A549 (cell line): Measurements from ENCODE around the gene UBE2O. TPM values are rescaled to one million over a fixed set of nuclear protein-coding genes. Genes with fewer than 3 reads are reported as not detected.

ENCODE experiments used
- ATAC-seq, 2 experiments: fragments of 200-7000 bp in 1 of 2; fragments of >200 bp in 1 of 2; cut with Nextera tagmentation in 1 of 2; cut with Tn5 transposase in 1 of 2; 3 replicates each; pipeline versions ENCODE4 v1.8.0 to v1.9.1; 2018 to 2020; ENCODE audit warnings: mild to moderate bottlenecking in 1 of 2, moderate library complexity in 1 of 2
- CTCF ChIA-PET: fragments of 300-600 bp; sonication (Branson Sonifier 250); formaldehyde crosslinking; extraction: SDS; loops from one replicate; lab custom pipeline; 2021; ENCODE audit warnings: antibody characterized with exemption, inconsistent platforms; lab: Yijun Ruan, JAX
- POLR2A ChIA-PET: fragments of 350-600 bp; formaldehyde crosslinking; extraction: SDS; loops from one replicate; lab custom pipeline; 2021; ENCODE audit warnings: antibody characterized with exemption, inconsistent platforms; lab: Yijun Ruan, JAX
- DNase-seq, 2 experiments: peaks; one replicate each; pipeline versions ENCODE4 v3.0.0 to v3.0.0-alpha.2; 2011 to 2016; ENCODE audit warnings: low read depth in 1 of 2, low spot score in 1 of 2
- FAIRE-seq: peaks from 2 replicates; lab custom pipeline; 2011; peaks lifted over from hg19 to GRCh38; lab: Jason Lieb, UNC
- H3K27ac ChIP-seq, 2 experiments: fragments of >200 bp; sonication (Bioruptor Twin); formaldehyde crosslinking; 3 replicates each; pipeline ENCODE4 v1.5.1; 2016 to 2017
- H3K4me1 ChIP-seq: fragments of >200 bp; sonication (Bioruptor Twin); formaldehyde crosslinking; 3 replicates; pipeline ENCODE4 v1.6.1; 2016
- H3K4me2 ChIP-seq: fragments of >200 bp; sonication (Bioruptor Twin); formaldehyde crosslinking; 3 replicates; pipeline ENCODE4 v1.6.1; 2016
- H3K4me3 ChIP-seq: fragments of >200 bp; sonication (Bioruptor Twin); formaldehyde crosslinking; 3 replicates; pipeline ENCODE4 v1.5.1; 2016
- H3K9me3 ChIP-seq: fragments of >200 bp; sonication (Bioruptor Twin); formaldehyde crosslinking; 3 replicates; pipeline ENCODE4 v1.6.1; 2016
- ATOH8 ChIP-seq: fragments of 250-450 bp; sonication (Bioruptor Pico); IDR thresholded peaks from 2 replicates; pipeline ENCODE4 v1.5.0; 2020; ENCODE audit warnings: low read depth, mild to moderate bottlenecking, moderate library complexity
- BHLHE40 ChIP-seq: IDR thresholded peaks from 2 replicates; pipeline ENCODE4 v1.6.1; 2012; ENCODE audit warnings: low read depth, low read length, inconsistent platforms
- CBX2 ChIP-seq: fragments of 200-600 bp; sonication (generic); IDR thresholded peaks from 2 replicates; pipeline ENCODE4 v1.6.1; 2016; ENCODE audit warnings: low read depth, mild to moderate bottlenecking, borderline replicate concordance
- CBX8 ChIP-seq: fragments of 200-600 bp; sonication (generic); IDR thresholded peaks from 2 replicates; pipeline ENCODE4 v1.6.1; 2016
- EHF ChIP-seq: fragments of 250-450 bp; sonication (Bioruptor Pico); IDR thresholded peaks from 2 replicates; pipeline ENCODE4 v1.5.0; 2020; ENCODE audit warnings: mild to moderate bottlenecking
- FOSB ChIP-seq: fragments of 250-450 bp; sonication (Bioruptor Pico); IDR thresholded peaks from 2 replicates; pipeline ENCODE4 v1.5.0; 2020; ENCODE audit warnings: mild to moderate bottlenecking, moderate library complexity
- FOSL2 ChIP-seq, 2 experiments: fragments of 450-650 bp in 1 of 2; fragments of >200 bp in 1 of 2; sonication (Bioruptor Twin) in 1 of 2; formaldehyde crosslinking; IDR thresholded peaks; 2 replicates each; pipeline versions ENCODE4 v1.5.0 to v1.6.1; 2016 to 2020; ENCODE audit warnings: mild to moderate bottlenecking in 1 of 2, moderate library complexity in 1 of 2
- FOXS1 ChIP-seq: fragments of 250-450 bp; sonication (Bioruptor Pico); IDR thresholded peaks from 2 replicates; pipeline ENCODE4 v1.5.0; 2020; ENCODE audit warnings: mild to moderate bottlenecking, moderate library complexity
- HDAC2 ChIP-seq: fragments of 200-600 bp; sonication (generic); IDR thresholded peaks from 2 replicates; pipeline ENCODE4 v1.6.1; 2016
- HMGXB4 ChIP-seq: fragments of 250-450 bp; sonication (Bioruptor Pico); IDR thresholded peaks from 2 replicates; pipeline ENCODE4 v1.5.0; 2021; ENCODE audit warnings: mild to moderate bottlenecking, moderate library complexity, borderline replicate concordance
- HOXA7 ChIP-seq: fragments of 250-450 bp; sonication (Bioruptor Pico); IDR thresholded peaks from 2 replicates; pipeline ENCODE4 v1.5.0; 2020; ENCODE audit warnings: mild to moderate bottlenecking, moderate library complexity
- HOXB13 ChIP-seq: fragments of 250-450 bp; sonication (Bioruptor Pico); IDR thresholded peaks from 2 replicates; pipeline ENCODE4 v1.5.0; 2020; ENCODE audit warnings: low read depth, mild to moderate bottlenecking, moderate library complexity
- HOXB5 ChIP-seq: fragments of 250-450 bp; sonication (Bioruptor Pico); IDR thresholded peaks from 2 replicates; pipeline ENCODE4 v1.5.0; 2020; ENCODE audit warnings: mild to moderate bottlenecking, moderate library complexity
- JUN ChIP-seq, 2 experiments: fragments of >200 bp; sonication (Bioruptor Twin); formaldehyde crosslinking; IDR thresholded peaks; 2 replicates in 1 of 2; 3 replicates in 1 of 2; pipeline ENCODE4 v1.6.1; 2016 to 2017
- JUNB ChIP-seq: fragments of >200 bp; sonication (Bioruptor Twin); formaldehyde crosslinking; IDR thresholded peaks from 2 replicates; pipeline ENCODE4 v1.6.1; 2016
- MAX ChIP-seq: IDR thresholded peaks from 2 replicates; pipeline ENCODE4 v1.6.1; 2012
- MYC ChIP-seq: IDR thresholded peaks from 2 replicates; pipeline ENCODE4 v1.6.1; 2012; ENCODE audit warnings: mild to moderate bottlenecking, inconsistent platforms, low read length, improper control_type of control experiment, borderline replicate concordance
- NPAS2 ChIP-seq: fragments of 250-450 bp; sonication (Bioruptor Pico); IDR thresholded peaks from 2 replicates; pipeline ENCODE4 v1.8.0; 2022; ENCODE audit warnings: mild to moderate bottlenecking, moderate library complexity, borderline replicate concordance
- RAD21 ChIP-seq, 2 experiments: fragments of >200 bp in 1 of 2; sonication (Bioruptor Twin) in 1 of 2; formaldehyde crosslinking in 1 of 2; IDR thresholded peaks in 1 of 2; conservative IDR thresholded peaks in 1 of 2; 2 replicates in 1 of 2; 3 replicates in 1 of 2; pipeline ENCODE4 v1.6.1; 2012 to 2018; ENCODE audit warnings: inconsistent platforms in 1 of 2
- SMC3 ChIP-seq: fragments of >200 bp; sonication (Bioruptor Twin); formaldehyde crosslinking; IDR thresholded peaks from 3 replicates; pipeline ENCODE4 v1.6.1; 2018; ENCODE audit warnings: inconsistent platforms
- TFCP2L1 ChIP-seq: fragments of 250-450 bp; sonication (Bioruptor Pico); IDR thresholded peaks from 2 replicates; pipeline ENCODE4 v1.5.0; 2021; ENCODE audit warnings: mild to moderate bottlenecking
- TP53 ChIP-seq: fragments of 250-450 bp; sonication (Bioruptor Pico); IDR thresholded peaks from 2 replicates; pipeline ENCODE4 v1.5.0; 2021; ENCODE audit warnings: mild to moderate bottlenecking, moderate library complexity
- USF2 ChIP-seq: fragments of 450-650 bp; IDR thresholded peaks from 2 replicates; pipeline ENCODE4 v1.6.1; 2014; ENCODE audit warnings: antibody characterized with exemption
- ZC3H11A ChIP-seq: fragments of 450-650 bp; IDR thresholded peaks from 2 replicates; pipeline ENCODE4 v1.6.1; 2014; ENCODE audit warnings: antibody characterized with exemption, mild to moderate bottlenecking
- ZSCAN20 ChIP-seq: fragments of 250-450 bp; sonication (Bioruptor Pico); IDR thresholded peaks from 2 replicates; pipeline ENCODE4 v1.8.0; 2022; ENCODE audit warnings: mild to moderate bottlenecking, moderate library complexity
- WGBS: methylation state at CpG from one replicate; pipeline ENCODE4 v1.1.6; 2017; ENCODE audit errors: missing lambda C conversion rate; 5-methylcytosine and 5-hydroxymethylcytosine counted together
- polyA plus RNA-seq, 4 experiments: library from polyadenylated mRNA; depleted of rRNA in 3 of 4; stranded (reverse); fragments of >200 nt; fragmentation: RNase III in 1 of 4; extraction: RNeasy Plus Mini Kit Qiagen cat#74134 plus additional on column Dnase treatment in 1 of 4; gene quantifications; 2 replicates in 3 of 4; 3 replicates in 1 of 4; pipeline ENCODE4 v1.2.3, GENCODE V29; 2011 to 2017
- TF ChIP-seq, protein P1 (sequence below): fragments of >200 bp; sonication (Bioruptor Twin); formaldehyde crosslinking; IDR thresholded peaks from 3 replicates; pipeline ENCODE4 v1.5.1; 2016
- TF ChIP-seq, protein P2 (sequence below): IDR thresholded peaks from 2 replicates; pipeline ENCODE4 v1.6.1; 2012; ENCODE audit warnings: low read depth, borderline replicate concordance

UBE2O gene
- polyA plus RNA-seq, 2 of the 4 experiments (the other 2 are of a cell fraction) = 22.0 to 25.7 TPM

DNA sequence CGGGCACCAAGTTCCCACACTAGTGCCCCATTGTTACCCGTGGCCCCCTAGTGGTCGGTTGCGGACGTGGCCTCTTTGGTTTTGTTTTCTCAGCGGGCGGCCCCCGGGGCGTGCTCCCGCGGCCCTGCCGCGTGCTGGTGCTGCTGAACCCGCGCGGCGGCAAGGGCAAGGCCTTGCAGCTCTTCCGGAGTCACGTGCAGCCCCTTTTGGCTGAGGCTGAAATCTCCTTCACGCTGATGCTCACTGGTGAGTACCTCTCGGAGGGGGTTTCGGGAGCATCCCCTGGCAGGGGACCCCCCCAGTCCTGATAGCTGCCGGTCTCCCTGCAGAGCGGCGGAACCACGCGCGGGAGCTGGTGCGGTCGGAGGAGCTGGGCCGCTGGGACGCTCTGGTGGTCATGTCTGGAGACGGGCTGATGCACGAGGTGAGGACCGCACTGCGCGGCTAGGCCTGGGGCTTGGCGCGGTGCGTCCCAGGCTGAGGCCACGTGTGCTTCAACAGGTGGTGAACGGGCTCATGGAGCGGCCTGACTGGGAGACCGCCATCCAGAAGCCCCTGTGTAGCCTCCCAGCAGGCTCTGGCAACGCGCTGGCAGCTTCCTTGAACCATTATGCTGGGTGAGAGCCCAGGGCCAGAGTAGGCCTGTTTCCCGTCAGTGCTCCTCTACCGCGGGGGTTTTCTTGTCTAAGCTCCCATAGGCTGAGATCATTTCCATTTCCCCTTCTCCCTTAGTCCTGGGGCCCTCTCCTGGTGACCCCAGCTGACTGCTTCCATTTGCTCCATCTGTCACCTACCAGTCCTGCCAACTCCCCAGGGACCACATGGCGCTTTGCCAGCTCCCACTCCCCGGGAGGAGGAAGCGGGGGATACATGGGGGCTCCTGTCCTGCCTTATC is 66.8 kb downstream of the UBE2O start:
- no peak for TF ChIP-seq HDAC2
- TF ChIP-seq JUN (IDR thresholded peaks at IDR 0.05) = peak in 1 of 2 experiments; percentile 17; a peak in 1 of 5 replicates
- TF ChIP-seq HOXB13 (CRISPR knock-in tag) = peak; percentile 66; the same call in 1 of the 2 replicates
- peak; percentile 85 for TF ChIP-seq NPAS2 (CRISPR knock-in tag)
- peak; percentile 96 for TF ChIP-seq ATOH8 (CRISPR knock-in tag)
- TF ChIP-seq FOXS1 (CRISPR knock-in tag) = peak; percentile 82
- TF ChIP-seq CBX8 = no peak
- peak; percentile 71 for TF ChIP-seq USF2
- TF ChIP-seq, protein P1, sequence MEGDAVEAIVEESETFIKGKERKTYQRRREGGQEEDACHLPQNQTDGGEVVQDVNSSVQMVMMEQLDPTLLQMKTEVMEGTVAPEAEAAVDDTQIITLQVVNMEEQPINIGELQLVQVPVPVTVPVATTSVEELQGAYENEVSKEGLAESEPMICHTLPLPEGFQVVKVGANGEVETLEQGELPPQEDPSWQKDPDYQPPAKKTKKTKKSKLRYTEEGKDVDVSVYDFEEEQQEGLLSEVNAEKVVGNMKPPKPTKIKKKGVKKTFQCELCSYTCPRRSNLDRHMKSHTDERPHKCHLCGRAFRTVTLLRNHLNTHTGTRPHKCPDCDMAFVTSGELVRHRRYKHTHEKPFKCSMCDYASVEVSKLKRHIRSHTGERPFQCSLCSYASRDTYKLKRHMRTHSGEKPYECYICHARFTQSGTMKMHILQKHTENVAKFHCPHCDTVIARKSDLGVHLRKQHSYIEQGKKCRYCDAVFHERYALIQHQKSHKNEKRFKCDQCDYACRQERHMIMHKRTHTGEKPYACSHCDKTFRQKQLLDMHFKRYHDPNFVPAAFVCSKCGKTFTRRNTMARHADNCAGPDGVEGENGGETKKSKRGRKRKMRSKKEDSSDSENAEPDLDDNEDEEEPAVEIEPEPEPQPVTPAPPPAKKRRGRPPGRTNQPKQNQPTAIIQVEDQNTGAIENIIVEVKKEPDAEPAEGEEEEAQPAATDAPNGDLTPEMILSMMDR = peak; percentile 87
- TF ChIP-seq ZSCAN20 (CRISPR knock-in tag) = no peak
- peak; percentile 66 for TF ChIP-seq SMC3
- peak; percentile 79 for TF ChIP-seq EHF (CRISPR knock-in tag)
- peak; percentile 71; the same call in 1 of the 2 replicates for TF ChIP-seq MYC
- TF ChIP-seq JUNB = 0 out of 2 replicates have a peak, but pooled peaks have one; percentile 15
- peak; percentile 67; the same call in 1 of the 2 replicates for TF ChIP-seq TP53 (CRISPR knock-in tag)
- no peak for TF ChIP-seq HMGXB4 (CRISPR knock-in tag)
- TF ChIP-seq FOSL2 (IDR thresholded peaks at IDR 0.05) = no peak
- TF ChIP-seq FOSL2 (CRISPR knock-in tag; IDR thresholded peaks at IDR 0.05) = 0 out of 2 replicates have a peak, but pooled peaks have one; percentile 8
- TF ChIP-seq, protein P2, sequence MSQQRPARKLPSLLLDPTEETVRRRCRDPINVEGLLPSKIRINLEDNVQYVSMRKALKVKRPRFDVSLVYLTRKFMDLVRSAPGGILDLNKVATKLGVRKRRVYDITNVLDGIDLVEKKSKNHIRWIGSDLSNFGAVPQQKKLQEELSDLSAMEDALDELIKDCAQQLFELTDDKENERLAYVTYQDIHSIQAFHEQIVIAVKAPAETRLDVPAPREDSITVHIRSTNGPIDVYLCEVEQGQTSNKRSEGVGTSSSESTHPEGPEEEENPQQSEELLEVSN = peak; percentile 93
- no peak; the same call in 1 of the 2 replicates for TF ChIP-seq FOSB
- TF ChIP-seq HOXB5 (CRISPR knock-in tag) = peak; percentile 89
- TF ChIP-seq MAX = peak; percentile 96
- TF ChIP-seq TFCP2L1 (CRISPR knock-in tag) = peak; percentile 57; the same call in 1 of the 2 replicates
- TF ChIP-seq BHLHE40 = peak; percentile 52
- no peak for TF ChIP-seq ZC3H11A
- peak; percentile 50 to 60; a peak in 4 of 5 replicates for TF ChIP-seq RAD21 (conservative IDR thresholded peaks at IDR 0.05 in 1 of 2, IDR thresholded peaks at IDR 0.05 in 1 of 2)
- no peak for TF ChIP-seq CBX2
- 0 out of 2 replicates have a peak, but pooled peaks have one; percentile 52 for TF ChIP-seq HOXA7 (CRISPR knock-in tag)
- POLR2A ChIA-PET = interaction anchor here (1.8 to 2.7 kb wide), 3 partner anchors 10 to 33 kb away, joined by 10 to 24 read pairs (median 15); partner anchors contain the start of gene PRPSAP1
- DNase-seq = peak; percentile 87 to 98
- Histone ChIP-seq H3K27ac (peak overlapping the region; percentile 71 to 88; a peak in 3 of 6 replicates), H3K9me3 (no peaks in the 10 kb centered on the region), H3K4me3 (peak overlapping the region; percentile 62), H3K4me1 (peaks cover 20% of the 10 kb centered on the region), H3K4me2 (peak overlapping the region; percentile 91)
- ATAC-seq = peak; percentile 37 to 67
- no peak for FAIRE-seq
- WGBS = 71% methylated on average over 42 of the region's 52 CpGs
- CTCF ChIA-PET = interaction anchor here (0.6 to 43.2 kb wide), 42 partner anchors 11 to 1094 kb away, joined by 3 to 1094 read pairs (median 4); partner anchors contain the start of genes AANAT, PRCD, PRPSAP1 and QRICH2
